GM19397 (cell line): ENCODE results near the gene CYLD.

ENCODE experiments used
- ATAC-seq: cut with Tn5 transposase; IDR thresholded peaks from one replicate; pipeline ENCODE4 v1.9.1; 2021; ENCODE audit warnings: mild to moderate bottlenecking, moderate library complexity; ENCODE audit not compliant: unreplicated experiment

Gene CYLD

DNA sequence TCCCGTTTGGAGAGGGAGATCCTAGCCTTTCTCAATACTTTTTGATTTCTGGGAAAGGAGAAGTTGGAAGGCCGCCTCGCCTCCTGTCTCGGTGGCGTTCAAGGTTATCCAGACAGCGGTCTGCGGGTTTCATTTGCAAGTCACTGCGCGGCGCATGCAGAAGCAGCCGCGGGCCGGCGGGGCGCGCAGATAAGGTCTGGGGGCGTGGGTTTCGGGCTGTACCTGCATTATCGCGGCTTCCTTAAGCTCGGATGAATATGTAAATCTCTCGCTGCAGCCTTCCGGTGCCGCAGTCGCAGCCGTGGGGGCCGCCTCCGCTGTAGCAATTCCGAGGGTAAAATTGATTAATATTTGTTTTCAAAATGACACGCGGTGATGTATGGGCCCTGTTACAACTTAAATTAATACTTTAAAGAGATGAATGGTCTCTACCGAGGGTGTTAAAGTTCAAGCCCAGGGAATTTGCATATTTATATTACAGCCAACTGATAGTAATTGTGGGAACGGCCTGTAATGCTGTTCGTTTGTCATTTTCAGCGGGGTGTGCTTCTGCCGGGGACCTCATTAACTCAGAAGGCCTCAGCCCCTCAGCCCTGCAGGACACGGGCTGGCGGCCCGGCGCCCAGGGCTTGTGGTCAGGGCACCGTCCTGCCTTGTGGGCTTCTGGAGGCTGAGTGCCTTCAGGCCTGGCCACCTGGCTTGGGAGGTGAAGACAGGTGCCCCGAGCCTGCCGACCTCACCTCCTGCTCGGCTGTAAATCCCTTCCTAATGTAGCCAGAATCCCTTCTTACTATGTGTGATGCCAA is 99.4 kb downstream of the CYLD start:
- no peak for ATAC-seq

DNA sequence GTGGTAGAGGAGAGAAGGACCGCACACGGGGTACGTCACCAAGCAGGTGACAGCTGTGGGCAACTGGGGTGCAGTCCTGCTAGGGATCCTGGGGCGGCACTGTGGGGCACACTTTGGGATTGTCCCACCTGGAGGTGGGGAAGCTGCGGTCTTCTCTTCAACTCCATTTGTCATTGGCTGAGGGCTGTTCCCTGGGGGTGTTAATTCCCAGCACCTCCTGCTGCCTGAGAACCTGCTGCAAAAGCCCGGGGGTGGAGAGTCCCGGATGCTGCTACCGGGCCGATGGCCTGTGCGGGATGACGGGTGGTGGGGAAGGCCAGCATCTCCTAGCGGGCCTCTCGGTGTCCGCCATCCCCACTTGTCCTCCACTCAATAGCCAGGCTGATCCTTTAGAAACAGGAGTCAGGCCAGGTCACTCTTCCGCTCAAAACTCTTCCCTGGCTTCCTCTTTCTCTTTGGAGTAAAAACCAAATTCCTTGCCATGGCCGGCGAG is 100.2 kb downstream of the CYLD start:
- no peak for ATAC-seq

GRCh38 chr16:50842589-50842988 is 100.7 kb downstream of the CYLD start:
- no peak for ATAC-seq

DNA sequence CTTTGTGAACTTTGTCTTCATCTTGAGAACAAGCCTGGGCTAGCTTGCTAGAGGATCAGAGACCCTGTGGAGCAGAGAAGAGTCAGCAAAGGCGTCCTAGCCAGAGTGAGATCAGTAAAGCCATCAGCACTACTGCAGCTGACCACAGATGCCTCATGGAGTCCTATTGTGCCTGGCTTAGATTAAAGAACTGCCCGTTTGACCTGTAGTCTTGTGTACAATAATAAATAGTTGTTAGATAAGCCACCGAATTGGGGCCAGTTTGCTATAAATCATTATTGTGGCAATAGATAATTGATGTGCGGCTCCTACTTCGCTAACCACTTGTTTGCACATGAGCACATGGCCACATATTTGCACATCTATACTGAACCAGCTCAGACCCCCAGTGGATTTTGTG is 103.0 kb downstream of the CYLD start:
- no peak for ATAC-seq

DNA sequence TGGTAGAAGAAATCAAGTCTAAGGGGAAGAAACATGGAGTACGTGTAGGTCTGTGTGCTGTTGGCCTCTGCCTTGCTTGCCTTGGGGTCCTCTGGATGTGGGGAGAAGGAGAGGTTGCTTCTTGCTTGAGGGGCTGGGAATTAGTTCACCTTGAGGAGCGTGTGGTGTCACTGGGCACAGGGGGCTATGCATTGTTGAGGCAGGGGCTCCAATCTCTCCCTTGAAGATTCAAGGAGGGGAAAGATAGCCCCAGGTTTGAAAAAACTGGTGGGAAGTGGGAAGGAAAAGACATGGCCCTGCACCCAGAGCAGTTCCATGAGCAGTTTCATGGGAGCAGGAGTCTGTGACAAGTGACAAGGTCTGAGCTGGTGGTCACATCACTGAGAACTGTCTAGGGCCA is 103.4 kb downstream of the CYLD start:
- no peak for ATAC-seq

- ATAC-seq: no peak
Measured at GRCh38 chr16:50846511-50846910, 104.6 kb downstream of the CYLD start.

DNA sequence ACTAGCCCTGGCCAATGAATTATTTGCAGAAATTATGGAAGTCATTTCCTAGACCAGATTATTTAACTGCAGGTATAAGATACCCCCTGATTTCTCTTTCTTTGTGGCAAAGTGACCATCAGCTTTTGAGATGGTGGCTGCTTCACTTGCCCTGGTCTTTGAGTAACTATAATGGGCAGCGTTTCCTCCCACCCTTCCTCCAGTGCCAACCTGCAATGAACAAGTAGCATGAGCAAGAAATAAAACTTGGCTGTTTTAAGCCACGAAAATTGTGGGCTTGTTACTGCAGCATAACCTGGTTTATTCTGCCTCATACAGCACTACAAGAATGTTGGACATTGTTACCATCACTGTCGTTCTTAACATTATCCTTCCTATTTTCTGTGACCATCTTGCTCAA is 105.3 kb downstream of the CYLD start:
- ATAC-seq: no peak

- ATAC-seq: no peak
Measured at GRCh38 chr16:50848755-50849514, 107.0 kb downstream of the CYLD start.
